ENCODE measurements around the gene TPX2.

- TF ChIP-seq ATF3 (IDR thresholded peaks at IDR 0.05; ENCODE audit: insufficient read depth, low read depth, low read length) = no peak
- no peak for TF ChIP-seq BCL11A (IDR thresholded peaks at IDR 0.05; ENCODE audit: low read depth in 2 of 2, low read length in 2 of 2)
- TF ChIP-seq CEBPB (IDR thresholded peaks at IDR 0.05; ENCODE audit: low read depth, low read length) = no peak
- TF ChIP-seq CTCF (IDR thresholded peaks at IDR 0.05; ENCODE audit: control extremely low read depth in 1 of 3, insufficient read depth in 1 of 3, low read depth in 1 of 3, low read length in 3 of 3) = no peak
- TF ChIP-seq POLR2A (IDR thresholded peaks at IDR 0.05; ENCODE audit: control extremely low read depth in 1 of 2, low read depth in 2 of 2, low read length in 2 of 2) = no peak
- no peak for TF ChIP-seq TBP (IDR thresholded peaks at IDR 0.05; ENCODE audit: low read depth, low read length)
- no peak for TF ChIP-seq ATF2 (IDR thresholded peaks at IDR 0.05; ENCODE audit: low read length)
- no peak for TF ChIP-seq ASH2L (IDR thresholded peaks at IDR 0.05; ENCODE audit: low read length)
These were observed 77.1 kb downstream of the TPX2 start for GRCh38 chr20:31816221-31816620.
